Tibial nerve (tissue), 4 donors: ENCODE results near the gene XPNPEP1. TPM values are rescaled to one million over a fixed set of nuclear protein-coding genes. Genes with fewer than 3 reads are reported as not detected.

Experiments
- DNase-seq, 2 donors: peaks; one replicate each; pipeline ENCODE4 v3.0.0-alpha.2; 2019; ENCODE audit warnings: low spot score in 2 of 2
- H3K27ac ChIP-seq, 4 donors: fragments of 200-600 bp; sonication (generic) in 3 of 4; one replicate each; pipeline ENCODE4 v1.5.1; 2017 to 2019; ENCODE audit warnings: mild to moderate bottlenecking in 1 of 4
- H3K27me3 ChIP-seq, 2 donors: fragments of 200-600 bp; sonication (generic) in 1 of 2; one replicate each; pipeline versions ENCODE4 v1.5.1 to v1.6.0; 2017 to 2019
- H3K36me3 ChIP-seq, 3 donors: fragments of 200-600 bp; sonication (generic); one replicate each; pipeline ENCODE4 v1.5.1; 2018 to 2019
- H3K4me1 ChIP-seq, 4 donors: fragments of 200-600 bp; sonication (generic) in 3 of 4; one replicate each; pipeline ENCODE4 v1.5.1; 2017 to 2019
- H3K4me3 ChIP-seq, 4 donors: fragments of 200-600 bp; sonication (generic) in 3 of 4; one replicate each; pipeline ENCODE4 v1.5.1; 2017 to 2019; ENCODE audit warnings: mild to moderate bottlenecking in 1 of 4, moderate library complexity in 1 of 4
- H3K9me3 ChIP-seq, 4 donors: fragments of 200-600 bp; sonication (generic) in 3 of 4; one replicate each; pipeline ENCODE4 v1.5.1; 2017 to 2019
- CTCF ChIP-seq, 5 experiments: fragments of 200-600 bp in 3 of 5; fragments of 450-650 bp in 2 of 5; sonication (generic) in 3 of 5; IDR thresholded peaks; one replicate each; pipeline ENCODE4 v1.5.1; 2016 to 2019; ENCODE audit warnings: antibody characterized with exemption in 5 of 5, mild to moderate bottlenecking in 3 of 5, moderate library complexity in 2 of 5
- EP300 ChIP-seq, 2 donors: sonication (generic); formaldehyde crosslinking; IDR thresholded peaks; one replicate each; pipeline ENCODE4 v1.6.1; 2017; ENCODE audit warnings: antibody characterized with exemption in 2 of 2, mild to moderate bottlenecking in 1 of 2
- POLR2A ChIP-seq, 2 donors: fragments of 450-650 bp; IDR thresholded peaks; one replicate each; pipeline ENCODE4 v1.6.1; 2017; ENCODE audit warnings: antibody characterized with exemption in 2 of 2, mild to moderate bottlenecking in 2 of 2, moderate library complexity in 2 of 2
- WGBS, 2 donors: methylation state at CpG; one replicate each; pipeline ENCODE4 v1.1.5; 2018; 5-methylcytosine and 5-hydroxymethylcytosine counted together
- total RNA-seq, 4 donors: library from RNA; depleted of rRNA; stranded (reverse); fragments of >200 nt; gene quantifications; one replicate each; pipeline ENCODE4 v1.1.0, GENCODE V29; 2016

Gene XPNPEP1
- total RNA-seq, 4 donors from 2014 or later, result 41.0 to 99.3 (median 62.4) TPM

DNA sequence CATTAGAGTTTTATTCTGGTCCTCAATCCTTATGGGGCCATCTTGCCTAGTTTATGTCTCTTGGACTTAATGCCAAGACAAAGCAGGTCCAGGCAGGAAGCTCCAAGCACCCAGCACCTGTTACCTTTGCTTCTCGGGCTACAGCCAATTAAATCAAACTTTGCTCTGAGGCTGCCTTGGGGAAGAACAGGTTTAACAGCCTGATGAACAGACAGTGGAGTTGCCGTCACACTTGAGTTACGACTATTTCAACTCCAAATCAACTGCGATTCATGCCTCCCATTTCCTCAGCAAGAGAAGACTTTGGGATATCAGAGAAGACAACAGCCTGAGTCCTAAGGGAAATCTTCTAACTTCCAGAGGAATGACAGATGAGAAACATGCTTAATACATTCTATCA lies 62.2 kb downstream of the XPNPEP1 start:
- no peak overlapping the region for H3K4me3 ChIP-seq
- no peak overlapping the region for H3K27ac ChIP-seq
- 88 to 97% methylated on average over 4 of the region's 4 CpGs for WGBS, 2 donors
- H3K27me3 ChIP-seq, result no peaks in the 10 kb centered on the region
- no peak for DNase-seq
- TF ChIP-seq POLR2A (IDR thresholded peaks at IDR 0.05) (no peak), CTCF (IDR thresholded peaks at IDR 0.05) (no peak), EP300 (IDR thresholded peaks at IDR 0.05) (no peak)
- peaks cover 0 to 42% (median 0%) of the 10 kb centered on the region in 3 donors for H3K36me3 ChIP-seq
- peaks cover 0 to 21% (median 1%) of the 10 kb centered on the region in 4 donors for H3K9me3 ChIP-seq
- H3K4me1 ChIP-seq, result no peaks in the 10 kb centered on the region

DNA sequence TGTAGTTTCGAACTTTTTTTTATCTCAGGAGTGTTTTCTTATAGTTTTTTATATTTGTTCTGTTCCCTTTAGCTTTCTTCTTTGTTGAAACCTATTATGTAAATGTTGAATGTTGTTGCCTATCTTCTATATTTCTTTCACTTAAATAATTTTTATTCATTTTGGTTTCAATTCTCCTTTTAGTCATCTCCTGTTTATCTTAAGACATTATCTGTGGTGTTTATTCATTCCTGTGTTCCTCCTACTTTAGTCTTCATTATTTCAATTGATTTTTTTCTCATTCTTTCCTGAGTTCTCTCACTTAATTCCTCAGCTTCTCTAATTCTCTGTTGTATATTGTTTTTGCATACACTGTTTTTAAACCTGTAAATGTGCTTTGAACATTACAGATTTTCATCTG lies 64.1 kb downstream of the XPNPEP1 start:
- Histone ChIP-seq H3K4me1 (no peaks in the 10 kb centered on the region), H3K27me3 (no peaks in the 10 kb centered on the region), H3K36me3 (peaks cover 0 to 24% (median 0%) of the 10 kb centered on the region in 3 donors), H3K4me3 (no peak overlapping the region), H3K27ac (no peak overlapping the region), H3K9me3 (peaks cover 0 to 20% (median 1%) of the 10 kb centered on the region in 4 donors)
- DNase-seq, result no peak
- 94 to 96% methylated on average over 1 of the region's 1 CpG for WGBS, 2 donors
- no peak for TF ChIP-seq EP300 (IDR thresholded peaks at IDR 0.05)
- TF ChIP-seq CTCF (IDR thresholded peaks at IDR 0.05), result no peak
- TF ChIP-seq POLR2A (IDR thresholded peaks at IDR 0.05), result no peak

DNA sequence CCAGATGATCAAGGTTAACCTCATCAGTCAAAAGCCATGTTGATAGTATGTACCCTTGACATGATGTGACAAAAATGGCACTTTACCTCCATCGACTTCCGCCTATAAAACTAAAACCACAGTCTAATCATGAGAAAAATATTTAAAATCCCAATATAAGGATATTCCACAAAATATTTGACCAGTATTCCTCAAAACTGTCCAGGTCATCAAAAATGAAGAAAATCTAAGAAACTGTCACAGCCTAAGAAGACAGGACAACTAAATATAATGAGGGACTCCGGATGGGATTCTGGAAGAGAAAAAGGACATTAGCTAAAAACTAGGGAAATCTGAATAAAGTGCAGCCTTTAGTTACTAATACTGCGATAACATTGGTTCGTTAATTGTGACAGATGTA lies 67.6 kb downstream of the XPNPEP1 start:
- no peak for DNase-seq
- Histone ChIP-seq H3K27ac (no peak overlapping the region), H3K27me3 (no peaks in the 10 kb centered on the region), H3K9me3 (no peaks in the 10 kb centered on the region), H3K36me3 (no peaks in the 10 kb centered on the region), H3K4me1 (peaks cover 0 to 11% (median 4%) of the 10 kb centered on the region in 4 donors), H3K4me3 (no peak overlapping the region)
- WGBS, 2 donors, result 92% methylated on average over 5 of the region's 5 CpGs
- TF ChIP-seq EP300 (IDR thresholded peaks at IDR 0.05) (no peak), POLR2A (IDR thresholded peaks at IDR 0.05) (no peak), CTCF (IDR thresholded peaks at IDR 0.05) (no peak)

GRCh38 chr10:109853921-109854320 lies 69.4 kb downstream of the XPNPEP1 start:
- Histone ChIP-seq H3K27me3 (no peaks in the 10 kb centered on the region), H3K4me3 (no peak overlapping the region), H3K9me3 (no peaks in the 10 kb centered on the region), H3K4me1 (peaks cover 0 to 11% (median 4%) of the 10 kb centered on the region in 4 donors), H3K27ac (no peak overlapping the region), H3K36me3 (no peaks in the 10 kb centered on the region)
- TF ChIP-seq CTCF (IDR thresholded peaks at IDR 0.05) (no peak), EP300 (IDR thresholded peaks at IDR 0.05) (no peak), POLR2A (IDR thresholded peaks at IDR 0.05) (no peak)
- WGBS, 2 donors, result 91 to 95% methylated on average over 7 of the region's 7 CpGs
- no peak for DNase-seq

DNA sequence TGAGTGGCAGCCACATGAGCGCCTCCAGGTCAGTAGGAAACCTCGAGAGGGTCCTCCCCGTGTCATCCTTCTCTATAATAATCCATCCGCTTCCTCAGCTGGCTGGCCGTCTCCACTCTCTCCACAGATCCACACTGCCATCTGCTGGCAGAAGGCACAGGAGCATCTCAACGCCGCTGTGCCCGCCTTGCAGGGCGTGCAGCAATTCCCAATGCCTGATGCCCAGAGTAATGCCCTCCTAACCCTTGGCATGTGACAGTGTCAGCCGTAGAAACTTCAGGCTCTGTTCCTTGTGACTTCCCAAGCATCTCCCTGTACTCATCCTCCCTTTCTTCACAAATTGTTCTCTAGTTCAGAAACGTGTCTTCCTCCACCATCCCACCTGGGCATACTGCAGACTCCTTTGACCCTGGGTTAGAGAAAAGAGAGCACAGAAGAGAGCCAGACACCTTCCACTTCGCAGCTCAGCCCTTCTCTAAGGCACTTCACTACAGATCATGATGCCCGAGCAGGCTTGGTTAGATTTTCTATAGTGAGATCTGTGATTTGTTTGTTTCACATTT lies 70.8 kb downstream of the XPNPEP1 start:
- no peak overlapping the region for H3K4me3 ChIP-seq
- no peaks in the 10 kb centered on the region for H3K27me3 ChIP-seq
- H3K4me1 ChIP-seq, result peaks cover 0 to 11% (median 4%) of the 10 kb centered on the region in 4 donors
- TF ChIP-seq CTCF (IDR thresholded peaks at IDR 0.05) (peak; percentile 73 to 85 (median 84)), POLR2A (IDR thresholded peaks at IDR 0.05) (no peak), EP300 (IDR thresholded peaks at IDR 0.05) (no peak)
- H3K36me3 ChIP-seq, result no peaks in the 10 kb centered on the region
- whole genome bisulfite sequencing, 2 donors, result 9 to 11% methylated on average over 12 to 13 of the region's 13 CpGs
- no peak overlapping the region for H3K27ac ChIP-seq
- H3K9me3 ChIP-seq, result no peaks in the 10 kb centered on the region
- peak; percentile 66 to 91 for DNase-seq
